RWPE1 (cell line): ENCODE data around the gene MOAP1.
"Not testable (repeated sequence)": the region's sequence is repeated elsewhere in the genome, so short reads cannot be mapped to it uniquely, and the experiment has no call there.

ENCODE experiments used
- CTCF ChIA-PET: fragments of 350-600 bp; sonication (Branson Sonifier 250); formaldehyde crosslinking; extraction: SDS; loops from one replicate; lab custom pipeline; 2021; lab: Yijun Ruan, JAX
- POLR2A ChIA-PET: fragments of 400-600 bp; formaldehyde crosslinking; extraction: SDS; loops from one replicate; lab custom pipeline; 2020; ENCODE audit warnings: antibody characterized with exemption; ENCODE audit not compliant: low non-redundant PET; lab: Yijun Ruan, JAX
- DNase-seq: peaks from one replicate; pipeline ENCODE4 v3.0.0; 2012; ENCODE audit warnings: low spot score
- H3K27ac ChIP-seq: fragments of 450-650 bp; 2 replicates; pipeline ENCODE4 v1.5.1; 2017
- TF ChIP-seq, protein P1 (sequence below): fragments of 450-650 bp; conservative IDR thresholded peaks from 2 replicates; pipeline ENCODE4 v1.5.1; 2017; ENCODE audit warnings: low read depth, mild to moderate bottlenecking

Gene MOAP1

DNA sequence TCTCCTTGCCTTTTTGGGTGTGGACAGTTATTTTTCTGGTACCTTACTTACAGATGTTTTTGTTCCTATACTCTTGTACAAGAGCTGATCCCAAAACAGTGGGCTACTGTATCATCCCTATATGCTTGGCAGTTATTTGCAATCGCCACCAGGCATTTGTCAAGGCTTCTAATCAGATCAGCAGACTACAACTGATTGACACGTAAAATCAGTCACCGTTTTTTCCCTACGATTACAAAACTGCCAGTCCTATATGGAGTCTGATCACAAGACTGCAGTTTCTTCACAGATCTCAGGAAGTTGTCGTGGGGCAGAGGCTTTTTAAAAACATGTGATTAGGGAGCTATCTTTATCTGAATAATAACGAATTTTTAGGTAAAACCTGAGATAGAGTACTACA lies 1.8 kb upstream of the MOAP1 start:
- no peak overlapping the region for H3K27ac ChIP-seq
- CTCF ChIA-PET, result interaction anchor here (0.6 kb wide), 1 partner anchor 71 kb away, joined by 3 read pairs; no protein-coding TSS in a partner anchor
- DNase-seq, result no peak
- POLR2A ChIA-PET, result interaction anchor here (0.6 kb wide), 1 partner anchor 138 kb away, joined by 6 read pairs; no protein-coding TSS in a partner anchor
- TF ChIP-seq, protein P1, sequence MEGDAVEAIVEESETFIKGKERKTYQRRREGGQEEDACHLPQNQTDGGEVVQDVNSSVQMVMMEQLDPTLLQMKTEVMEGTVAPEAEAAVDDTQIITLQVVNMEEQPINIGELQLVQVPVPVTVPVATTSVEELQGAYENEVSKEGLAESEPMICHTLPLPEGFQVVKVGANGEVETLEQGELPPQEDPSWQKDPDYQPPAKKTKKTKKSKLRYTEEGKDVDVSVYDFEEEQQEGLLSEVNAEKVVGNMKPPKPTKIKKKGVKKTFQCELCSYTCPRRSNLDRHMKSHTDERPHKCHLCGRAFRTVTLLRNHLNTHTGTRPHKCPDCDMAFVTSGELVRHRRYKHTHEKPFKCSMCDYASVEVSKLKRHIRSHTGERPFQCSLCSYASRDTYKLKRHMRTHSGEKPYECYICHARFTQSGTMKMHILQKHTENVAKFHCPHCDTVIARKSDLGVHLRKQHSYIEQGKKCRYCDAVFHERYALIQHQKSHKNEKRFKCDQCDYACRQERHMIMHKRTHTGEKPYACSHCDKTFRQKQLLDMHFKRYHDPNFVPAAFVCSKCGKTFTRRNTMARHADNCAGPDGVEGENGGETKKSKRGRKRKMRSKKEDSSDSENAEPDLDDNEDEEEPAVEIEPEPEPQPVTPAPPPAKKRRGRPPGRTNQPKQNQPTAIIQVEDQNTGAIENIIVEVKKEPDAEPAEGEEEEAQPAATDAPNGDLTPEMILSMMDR, result no peak

DNA sequence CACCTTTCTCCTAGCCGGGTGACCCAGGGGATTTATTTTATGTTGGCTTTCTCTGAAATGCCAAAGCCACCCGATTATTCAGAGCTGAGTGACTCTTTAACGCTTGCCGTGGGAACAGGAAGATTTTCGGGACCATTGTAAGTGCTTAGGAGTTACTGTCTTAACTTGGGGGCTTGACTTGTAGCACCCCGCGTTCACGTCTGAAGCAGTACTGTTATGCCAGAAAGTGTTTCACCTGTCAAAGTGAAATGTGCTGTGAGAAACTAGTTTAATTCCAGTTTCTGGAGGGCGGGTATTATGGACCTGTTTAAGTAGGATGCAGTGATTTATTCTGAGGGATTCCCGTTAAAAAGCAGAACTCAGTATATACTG lies 638 bp upstream of the MOAP1 start:
- no peak for DNase-seq
- TF ChIP-seq, protein P1, result no peak
- ChIA-PET POLR2A (interaction anchor here (0.6 to 1.8 kb wide), 2 partner anchors 22 to 450 kb away, joined by 3 to 6 read pairs; partner anchors contain the start of genes GON7 and UBR7), CTCF (no interaction called here)
- peak overlapping the region; percentile 97 for H3K27ac ChIP-seq

DNA sequence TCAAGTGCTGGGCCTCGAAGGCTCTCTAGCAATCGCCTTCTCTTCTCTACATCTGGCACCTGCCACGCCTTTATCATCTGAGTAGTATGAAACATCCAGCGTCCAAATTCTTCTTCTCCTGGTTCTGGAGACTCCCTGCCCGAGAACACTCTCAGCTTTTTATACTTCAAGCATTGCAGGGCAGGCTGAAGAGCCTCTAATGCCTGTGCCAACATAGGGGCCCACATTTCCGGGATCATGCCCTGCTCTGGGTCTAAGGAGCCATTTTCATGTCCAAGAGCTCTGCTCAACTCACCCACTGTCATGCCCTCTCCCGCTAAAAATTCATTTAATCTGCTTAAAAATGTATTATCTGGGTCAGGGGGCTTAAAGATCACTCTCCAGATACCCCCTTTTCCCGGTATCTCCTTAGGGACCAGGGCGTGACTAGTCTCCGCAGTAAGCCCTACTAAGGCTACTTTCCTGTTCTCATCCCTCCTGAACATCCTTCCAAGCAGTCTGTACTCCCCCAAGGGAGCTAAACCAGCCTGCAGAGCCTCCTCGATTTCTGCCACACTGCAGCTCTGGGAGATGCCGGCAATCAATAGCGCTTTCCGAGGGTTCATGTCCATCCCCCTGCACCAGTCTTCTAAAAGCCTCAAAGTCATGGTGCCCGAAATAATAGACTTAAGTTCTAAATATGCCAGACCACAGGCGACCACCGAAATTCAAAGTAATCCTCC lies 940 bp downstream of the MOAP1 start:
- ChIA-PET POLR2A (interaction anchor here (0.6 to 1.4 kb wide), 2 partner anchors 9 to 23 kb away, joined by 4 to 9 read pairs; partner anchors contain the start of genes GON7 and UBR7), CTCF (interaction anchor here (0.8 to 1.0 kb wide), 3 partner anchors 10 to 231 kb away, joined by 3 to 5 read pairs (median 4); no protein-coding TSS in a partner anchor)
- peak overlapping the region; percentile 97 for H3K27ac ChIP-seq
- TF ChIP-seq, protein P1, result no peak
- DNase-seq, result no peak

DNA sequence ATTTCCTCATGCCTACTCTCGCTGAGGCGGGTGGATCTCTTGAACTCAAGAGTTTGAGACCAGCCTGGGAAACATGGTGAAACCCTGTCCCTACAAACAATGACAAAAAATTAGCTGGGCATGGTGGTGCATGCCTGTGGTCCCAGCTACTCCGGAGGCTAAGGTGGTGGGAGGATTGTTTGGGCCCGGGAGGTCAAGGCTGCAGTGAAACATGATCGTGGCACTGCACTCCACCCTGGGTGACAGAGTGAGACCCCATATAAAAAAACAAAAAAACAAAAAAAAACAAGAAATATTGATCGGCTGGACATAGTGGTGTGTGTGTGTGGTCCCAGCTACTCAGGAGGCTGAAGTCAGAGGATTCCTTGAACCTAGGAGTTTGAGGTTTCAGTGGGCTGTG lies 9.2 kb downstream of the MOAP1 start:
- CTCF ChIA-PET, result interaction anchor here (0.9 kb wide), 1 partner anchor 223 kb away, joined by 5 read pairs; no protein-coding TSS in a partner anchor
- no peak overlapping the region for H3K27ac ChIP-seq
- TF ChIP-seq, protein P1, result no peak
- POLR2A ChIA-PET, result no interaction called here
- no peak for DNase-seq

DNA sequence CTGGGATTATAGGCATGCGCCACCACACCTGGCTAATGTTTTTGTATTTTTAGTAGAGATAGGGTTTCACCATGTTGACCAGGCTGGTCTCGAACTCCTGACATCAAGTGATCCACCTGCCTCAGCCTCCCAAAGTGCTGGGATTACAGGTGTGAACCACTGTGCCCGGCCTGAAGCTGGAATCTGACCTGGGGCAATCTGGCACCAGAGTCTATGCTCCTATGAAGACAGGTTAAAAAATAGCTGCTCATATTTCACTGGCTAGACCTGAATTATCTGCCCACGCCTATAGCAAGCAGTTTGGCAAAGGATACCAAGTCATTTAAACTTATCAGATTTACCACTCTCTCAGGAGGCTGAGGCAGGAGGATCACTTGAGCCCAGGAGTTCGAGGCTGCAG lies 10.0 kb downstream of the MOAP1 start:
- CTCF ChIA-PET, result interaction anchor here (0.6 kb wide), 1 partner anchor 228 kb away, joined by 5 read pairs; no protein-coding TSS in a partner anchor
- POLR2A ChIA-PET, H3K27ac ChIP-seq, DNase-seq: not testable (repeated sequence)

DNA sequence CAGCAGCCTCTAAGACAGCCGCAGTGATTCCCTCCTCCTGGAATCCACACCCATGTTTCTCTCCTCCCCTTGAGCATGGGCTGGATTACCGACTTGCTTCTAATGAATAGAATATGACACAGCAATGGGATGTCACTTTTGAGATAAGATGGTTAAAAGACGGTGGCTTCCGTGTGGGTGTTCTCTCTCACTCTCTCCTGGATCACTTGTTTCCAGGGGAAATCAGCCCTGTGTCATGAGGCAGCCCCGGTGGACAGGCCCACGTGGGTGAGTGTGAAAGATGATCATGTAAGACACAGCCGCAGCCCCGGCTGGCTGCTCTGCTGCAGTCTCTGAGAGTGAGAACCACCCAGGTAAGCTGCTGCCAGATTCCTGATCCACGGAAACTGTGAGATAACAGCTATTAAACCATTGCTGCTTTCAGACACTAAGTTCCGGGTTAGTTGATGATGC lies 10.7 kb downstream of the MOAP1 start:
- ChIA-PET CTCF (interaction anchor here (0.6 kb wide), 2 partner anchors 9 to 227 kb away, joined by 3 to 5 read pairs; no protein-coding TSS in a partner anchor), POLR2A (no interaction called here)
- no peak overlapping the region for H3K27ac ChIP-seq
- DNase-seq, result no peak
- TF ChIP-seq, protein P1, result no peak

DNA sequence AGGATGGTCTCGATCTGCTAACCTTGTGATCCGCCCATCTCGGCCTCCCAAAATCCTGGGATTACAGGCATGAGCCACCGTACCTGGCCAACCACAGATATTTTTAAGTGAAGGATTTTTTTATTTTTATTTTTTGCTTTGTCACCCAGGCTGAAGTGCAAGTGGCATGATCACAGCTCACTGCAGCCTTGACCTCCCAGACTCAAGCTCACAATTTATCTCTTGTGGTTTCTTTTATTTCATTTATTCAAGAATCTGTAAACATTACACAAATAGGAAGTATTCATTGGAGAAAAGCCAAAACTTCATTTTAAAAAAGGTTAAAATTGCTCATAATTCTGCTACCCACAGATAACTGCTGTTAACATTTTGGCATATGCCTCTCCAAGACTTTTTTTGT lies 13.3 kb downstream of the MOAP1 start:
- TF ChIP-seq, protein P1, result no peak
- POLR2A ChIA-PET, result no interaction called here
- no peak overlapping the region for H3K27ac ChIP-seq
- CTCF ChIA-PET, result interaction anchor here (0.6 to 0.7 kb wide), 3 partner anchors 29 to 432 kb away, joined by 3 to 4 read pairs (median 4); no protein-coding TSS in a partner anchor
- DNase-seq, result no peak

DNA sequence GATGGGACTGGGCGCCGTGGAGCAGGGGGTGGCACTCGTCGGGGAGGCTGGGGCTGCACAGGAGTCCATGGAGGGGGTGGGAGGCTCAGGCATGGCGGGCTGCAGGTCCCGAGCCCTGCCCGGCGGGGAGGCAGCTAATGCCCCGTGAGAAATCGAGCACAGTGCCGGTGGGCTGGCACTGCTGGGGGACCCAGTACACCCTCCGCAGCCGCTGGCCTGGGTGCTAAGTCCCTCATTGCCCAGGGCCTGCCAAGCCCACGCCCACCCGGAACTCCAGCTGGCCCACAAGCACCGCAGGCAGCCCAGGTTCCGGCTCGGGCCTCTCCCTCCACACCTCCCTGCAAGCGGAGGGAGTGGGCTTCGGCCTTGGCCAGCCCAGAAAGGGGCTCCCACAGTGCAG lies 14.6 kb downstream of the MOAP1 start:
- H3K27ac ChIP-seq, DNase-seq, POLR2A ChIA-PET: not testable (repeated sequence)
- CTCF ChIA-PET, result interaction anchor here (0.6 to 0.8 kb wide), 3 partner anchors 9 to 314 kb away, joined by 3 to 12 read pairs (median 3); no protein-coding TSS in a partner anchor

DNA sequence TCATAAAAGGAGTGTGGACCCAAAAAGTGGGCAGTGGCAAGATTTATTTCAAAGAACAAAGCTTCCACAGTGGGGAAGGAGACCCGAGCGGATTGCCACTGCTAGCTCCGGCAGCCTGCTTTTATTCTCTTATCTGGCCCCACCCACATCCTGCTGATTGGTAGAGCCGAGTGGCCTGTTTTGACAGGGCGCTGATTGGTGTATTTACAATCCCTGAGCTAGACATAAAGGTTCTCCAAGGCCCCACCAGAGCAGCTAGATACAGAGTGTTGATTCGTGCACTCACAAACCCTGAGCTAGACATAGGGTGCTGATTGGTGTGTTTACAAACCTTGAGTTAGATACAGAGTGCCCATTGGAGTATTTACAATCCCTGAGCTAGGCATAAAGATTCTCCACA lies 15.1 kb downstream of the MOAP1 start:
- DNase-seq, POLR2A ChIA-PET, H3K27ac ChIP-seq: not testable (repeated sequence)
- CTCF ChIA-PET, result interaction anchor here (0.7 to 1.3 kb wide), 3 partner anchors 8 to 314 kb away, joined by 3 to 7 read pairs (median 3); no protein-coding TSS in a partner anchor

DNA sequence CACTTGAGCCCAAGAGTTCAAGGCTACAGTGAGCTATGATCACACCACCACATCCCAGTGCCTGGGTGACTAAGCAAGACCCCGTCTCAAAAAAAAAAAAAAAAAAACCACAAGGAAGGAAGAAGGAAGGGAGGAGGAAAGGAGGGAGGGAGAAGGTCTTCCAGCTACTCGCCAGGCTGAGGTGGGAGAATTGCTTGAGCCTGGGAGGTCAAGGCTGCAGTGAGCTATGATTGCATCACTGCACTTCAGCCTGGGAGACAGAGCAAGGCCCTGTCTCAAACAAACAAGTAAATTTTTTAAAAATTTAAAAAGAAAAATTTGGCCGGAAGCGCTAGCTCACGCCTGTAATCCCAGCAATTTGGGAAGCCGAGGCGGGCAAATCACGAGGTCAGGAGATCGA lies 16.1 kb downstream of the MOAP1 start:
- POLR2A ChIA-PET, DNase-seq, H3K27ac ChIP-seq: not testable (repeated sequence)
- CTCF ChIA-PET, result interaction anchor here (0.6 to 1.3 kb wide), 4 partner anchors 9 to 1468 kb away, joined by 3 to 7 read pairs (median 4); no protein-coding TSS in a partner anchor
